DOHH2 (cell line): ENCODE data around the gene GALNT14.

ENCODE experiments used
- H3F3A ChIP-seq: fragments of 200-600 bp; sonication (generic), shearing (Covaris generic); 2 replicates; pipeline ENCODE4 v1.6.0; 2016; ENCODE audit warnings: antibody characterized with exemption, mild to moderate bottlenecking; ENCODE audit not compliant: control insufficient read depth, insufficient read depth
- H3K27ac ChIP-seq: fragments of 200-600 bp; sonication (generic); 2 replicates; pipeline ENCODE4 v1.5.1; 2014; ENCODE audit warnings: low read depth, mild to moderate bottlenecking, low read length, moderate library complexity
- H3K27me3 ChIP-seq: fragments of 200-600 bp; sonication (generic); 2 replicates; pipeline ENCODE4 v1.6.1; 2014; ENCODE audit warnings: mild to moderate bottlenecking, low read length, mixed read lengths; ENCODE audit not compliant: control insufficient read depth
- H3K36me3 ChIP-seq: fragments of 200-600 bp; sonication (generic); 2 replicates; pipeline ENCODE4 v1.6.1; 2014; ENCODE audit warnings: mild to moderate bottlenecking, low read length, moderate library complexity, mixed read lengths; ENCODE audit not compliant: control insufficient read depth
- H3K4me1 ChIP-seq: fragments of 200-600 bp; sonication (generic); 2 replicates; pipeline ENCODE4 v1.6.1; 2014; ENCODE audit warnings: mild to moderate bottlenecking, low read length, mixed read lengths; ENCODE audit not compliant: control insufficient read depth
- H3K4me2 ChIP-seq: fragments of 200-600 bp; sonication (generic); 2 replicates; pipeline ENCODE4 v1.6.0; 2014; ENCODE audit warnings: mild to moderate bottlenecking, low read length, moderate library complexity
- H3K4me3 ChIP-seq: fragments of 200-600 bp; sonication (generic); 2 replicates; pipeline ENCODE4 v1.5.1; 2014; ENCODE audit warnings: mild to moderate bottlenecking, low read length, mixed read lengths
- H3K79me2 ChIP-seq: fragments of 200-600 bp; sonication (generic); 2 replicates; pipeline ENCODE4 v1.6.1; 2014; ENCODE audit warnings: mild to moderate bottlenecking, low read length, mixed read lengths; ENCODE audit not compliant: control insufficient read depth
- H3K9me2 ChIP-seq: fragments of 200-600 bp; sonication (generic); replicated peaks from 2 replicates; pipeline ENCODE4 v1.6.1; 2014; ENCODE audit warnings: mild to moderate bottlenecking, low read length, mixed read lengths; ENCODE audit not compliant: control insufficient read depth
- H3K9me3 ChIP-seq: fragments of 200-600 bp; sonication (generic); 2 replicates; pipeline ENCODE4 v1.6.1; 2014; ENCODE audit warnings: antibody characterized with exemption, low read length, mixed read lengths; ENCODE audit not compliant: control insufficient read depth, insufficient read depth
- H4K20me1 ChIP-seq: fragments of 200-600 bp; sonication (generic); 2 replicates; pipeline ENCODE4 v1.6.0; 2014; ENCODE audit warnings: low read depth, mild to moderate bottlenecking, antibody characterized with exemption, low read length, moderate library complexity; ENCODE audit not compliant: control insufficient read depth, insufficient read depth
- CTCF ChIP-seq: fragments of 200-600 bp; sonication (generic); IDR thresholded peaks from one replicate; pipeline ENCODE4 v1.5.1; 2014; ENCODE audit warnings: antibody characterized with exemption, mild to moderate bottlenecking, low read depth, low read length; ENCODE audit not compliant: poor library complexity, severe bottlenecking
- EZH2phosphoT487 ChIP-seq: fragments of 200-600 bp; sonication (generic); IDR thresholded peaks from 2 replicates; pipeline ENCODE4 v1.6.1; 2017; ENCODE audit warnings: borderline replicate concordance, mild to moderate bottlenecking, antibody characterized with exemption, low read length, moderate library complexity, mixed read lengths

Gene GALNT14

GRCh38 chr2:31028417-31028816 lies 109.8 kb downstream of the GALNT14 start:
- Histone ChIP-seq H3K27me3 (no peaks in the 10 kb centered on the region), H3K4me3 (no peak overlapping the region), H3K79me2 (no peaks in the 10 kb centered on the region), H3K4me1 (no peaks in the 10 kb centered on the region), H3K36me3 (no peaks in the 10 kb centered on the region), H3K9me2 (no peaks in the 10 kb centered on the region), H3K27ac (no peak overlapping the region), H3K9me3 (no peaks in the 10 kb centered on the region), H3F3A (no peaks in the 10 kb centered on the region), H4K20me1 (no peaks in the 10 kb centered on the region), H3K4me2 (no peak overlapping the region)
- TF ChIP-seq EZH2phosphoT487 (no peak), CTCF (no peak)

- TF ChIP-seq CTCF (no peak), EZH2phosphoT487 (no peak)
- no peaks in the 10 kb centered on the region for H3K36me3 ChIP-seq
Measured at GRCh38 chr2:31027549-31027948, 110.7 kb downstream of the GALNT14 start.

GRCh38 chr2:31023541-31023940 lies 114.7 kb downstream of the GALNT14 start:
- no peaks in the 10 kb centered on the region for H3K36me3 ChIP-seq

More at GRCh38 chr2:31027549-31027948, 110.7 kb downstream of the GALNT14 start:
- Histone ChIP-seq H3K27ac (no peak overlapping the region), H3F3A (no peaks in the 10 kb centered on the region), H3K79me2 (no peaks in the 10 kb centered on the region), H3K9me2 (no peaks in the 10 kb centered on the region), H3K4me2 (no peak overlapping the region), H4K20me1 (no peaks in the 10 kb centered on the region), H3K4me1 (no peaks in the 10 kb centered on the region), H3K9me3 (no peaks in the 10 kb centered on the region), H3K4me3 (no peak overlapping the region), H3K27me3 (no peaks in the 10 kb centered on the region)

More at GRCh38 chr2:31023541-31023940, 114.7 kb downstream of the GALNT14 start:
- no peaks in the 10 kb centered on the region for H3K4me1 ChIP-seq
- TF ChIP-seq CTCF (no peak), EZH2phosphoT487 (no peak)
- H3K9me2 ChIP-seq: no peaks in the 10 kb centered on the region
- H3K4me2 ChIP-seq: no peak overlapping the region
- no peak overlapping the region for H3K27ac ChIP-seq
- H3K79me2 ChIP-seq: no peaks in the 10 kb centered on the region
- no peaks in the 10 kb centered on the region for H3K9me3 ChIP-seq
- H3F3A ChIP-seq: no peaks in the 10 kb centered on the region
- H3K4me3 ChIP-seq: no peak overlapping the region
- H3K27me3 ChIP-seq: no peaks in the 10 kb centered on the region
- no peaks in the 10 kb centered on the region for H4K20me1 ChIP-seq
